Liver (tissue), 9 donors: ENCODE measurements around the gene TOX2. TPM values are rescaled to one million over a fixed set of nuclear protein-coding genes. Genes with fewer than 3 reads are reported as not detected.

ENCODE experiments used
- DNase-seq: peaks from one replicate; pipeline ENCODE4 v3.0.0-alpha.2; 2017; ENCODE audit warnings: low spot score
- H3K27ac ChIP-seq, 2 donors: one replicate each; pipeline ENCODE4 v1.7.0; 2013; ENCODE audit warnings: inconsistent platforms in 2 of 2, low read length in 2 of 2, control low read depth in 1 of 2, low read depth in 1 of 2, mild to moderate bottlenecking in 1 of 2
- H3K27me3 ChIP-seq, 4 donors: one replicate each; pipeline versions ENCODE4 v1.6.1 to v1.7.0; 2013; ENCODE audit warnings: low read length in 3 of 4, inconsistent platforms in 1 of 4, mild to moderate bottlenecking in 1 of 4, moderate library complexity in 1 of 4; ENCODE audit not compliant: control insufficient read depth in 4 of 4, insufficient read depth in 4 of 4
- H3K36me3 ChIP-seq, 4 donors: one replicate each; pipeline versions ENCODE4 v1.6.1 to v1.7.0; 2013; ENCODE audit warnings: low read length in 3 of 4, mild to moderate bottlenecking in 3 of 4, low read depth in 1 of 4, moderate library complexity in 1 of 4; ENCODE audit not compliant: control insufficient read depth in 4 of 4, insufficient read depth in 3 of 4
- H3K4me1 ChIP-seq, 4 donors: one replicate each; pipeline versions ENCODE4 v1.6.1 to v1.7.0; 2013; ENCODE audit warnings: low read length in 3 of 4, mild to moderate bottlenecking in 3 of 4, moderate library complexity in 1 of 4; ENCODE audit not compliant: control insufficient read depth in 4 of 4, insufficient read depth in 4 of 4
- H3K4me3 ChIP-seq, 3 donors: one replicate each; pipeline versions ENCODE4 v1.6.1 to v1.7.0; 2013; ENCODE audit warnings: low read length in 3 of 3, control low read depth in 1 of 3, low read depth in 1 of 3, mild to moderate bottlenecking in 1 of 3
- H3K9ac ChIP-seq, 2 donors: one replicate each; pipeline ENCODE4 v1.7.0; 2013; ENCODE audit warnings: low read length in 2 of 2, mild to moderate bottlenecking in 2 of 2, moderate library complexity in 2 of 2, control low read depth in 1 of 2, low read depth in 1 of 2
- H3K9me3 ChIP-seq, 4 donors: one replicate each; pipeline versions ENCODE4 v1.6.1 to v1.7.0; 2013; ENCODE audit warnings: low read length in 3 of 4; ENCODE audit not compliant: control insufficient read depth in 4 of 4
- EGR1 ChIP-seq, 2 donors: IDR thresholded peaks; 2 replicates each; pipeline ENCODE4 v1.6.1; 2016 to 2018; ENCODE audit warnings: antibody characterized with exemption in 2 of 2, low read depth in 2 of 2
- FOXA1 ChIP-seq: IDR thresholded peaks from 2 replicates; pipeline ENCODE4 v1.6.1; 2016; ENCODE audit warnings: antibody characterized with exemption
- FOXA2 ChIP-seq: IDR thresholded peaks from 2 replicates; pipeline ENCODE4 v1.6.1; 2016; ENCODE audit warnings: antibody characterized with exemption
- GABPA ChIP-seq, 2 donors: IDR thresholded peaks in 1 of 2; conservative IDR thresholded peaks in 1 of 2; 2 replicates each; pipeline ENCODE4 v1.6.1; 2016; ENCODE audit warnings: antibody characterized with exemption in 2 of 2, mild to moderate bottlenecking in 1 of 2, moderate library complexity in 1 of 2
- HNF4A ChIP-seq, 2 donors: conservative IDR thresholded peaks; 2 replicates each; pipeline ENCODE4 v1.6.1; 2016; ENCODE audit warnings: antibody characterized with exemption in 2 of 2, mild to moderate bottlenecking in 2 of 2
- HNF4G ChIP-seq: IDR thresholded peaks from 2 replicates; pipeline ENCODE4 v1.6.1; 2016; ENCODE audit warnings: antibody characterized with exemption
- NR2F2 ChIP-seq: IDR thresholded peaks from 2 replicates; pipeline ENCODE4 v1.6.1; 2016; ENCODE audit warnings: antibody characterized with exemption
- RAD21 ChIP-seq, 2 donors: IDR thresholded peaks; 2 replicates each; pipeline ENCODE4 v1.6.1; 2016; ENCODE audit warnings: antibody characterized with exemption in 2 of 2, mild to moderate bottlenecking in 2 of 2
- RXRA ChIP-seq, 2 donors: IDR thresholded peaks; 2 replicates each; pipeline ENCODE4 v1.6.1; 2017 to 2018; ENCODE audit warnings: antibody characterized with exemption in 2 of 2, mild to moderate bottlenecking in 1 of 2
- TAF1 ChIP-seq: conservative IDR thresholded peaks from 2 replicates; pipeline ENCODE4 v1.6.1; 2016; ENCODE audit warnings: antibody characterized with exemption, mild to moderate bottlenecking
- YY1 ChIP-seq: IDR thresholded peaks from 2 replicates; pipeline ENCODE4 v1.6.1; 2016; ENCODE audit warnings: antibody characterized with exemption, mild to moderate bottlenecking
- WGBS: extraction: QIAGEN DNeasy Blood & Tissue Kit; methylation state at CpG from one replicate; pipeline ENCODE4 v1.1.7; 2013; 5-methylcytosine and 5-hydroxymethylcytosine counted together
- polyA plus RNA-seq, 2 donors: library from polyadenylated mRNA; stranded (reverse) in 1 of 2; unstranded in 1 of 2; fragments of 200-250 nt in 1 of 2; fragments of >200 nt in 1 of 2; fragmentation: Nextera tagmentation in 1 of 2; extraction: Ambion mirVana in 1 of 2; gene quantifications; one replicate each; pipeline versions ENCODE4 v1.2.1 to v1.2.3, GENCODE V29; 2013 to 2015
- total RNA-seq, 2 donors: library from RNA; depleted of rRNA; stranded (reverse); fragments of >200 nt; gene quantifications; one replicate each; pipeline ENCODE4 v1.2.3, GENCODE V29; 2014
- TF ChIP-seq, protein P1 (sequence below): IDR thresholded peaks from 2 replicates; pipeline ENCODE4 v1.6.1; 2016; ENCODE audit warnings: antibody characterized with exemption
- TF ChIP-seq, protein P2 (sequence below): IDR thresholded peaks from 2 replicates; pipeline ENCODE4 v1.6.1; 2016; ENCODE audit warnings: antibody characterized with exemption
- TF ChIP-seq, protein P3 (sequence below): IDR thresholded peaks from 2 replicates; pipeline ENCODE4 v1.6.1; 2016; ENCODE audit warnings: antibody characterized with exemption
- TF ChIP-seq, protein P4 (sequence below): IDR thresholded peaks from 2 replicates; pipeline ENCODE4 v1.6.1; 2016; ENCODE audit warnings: antibody characterized with exemption, mild to moderate bottlenecking
- donor health status: healthy.
- donor health status: healthy.
- donor health status: healthy.
- donor health status: healthy.
- donor health status: healthy.

TOX2 gene
- total and polyA plus RNA-seq, 4 donors: 0.33 to 2.7 (median 1.4) TPM

DNA sequence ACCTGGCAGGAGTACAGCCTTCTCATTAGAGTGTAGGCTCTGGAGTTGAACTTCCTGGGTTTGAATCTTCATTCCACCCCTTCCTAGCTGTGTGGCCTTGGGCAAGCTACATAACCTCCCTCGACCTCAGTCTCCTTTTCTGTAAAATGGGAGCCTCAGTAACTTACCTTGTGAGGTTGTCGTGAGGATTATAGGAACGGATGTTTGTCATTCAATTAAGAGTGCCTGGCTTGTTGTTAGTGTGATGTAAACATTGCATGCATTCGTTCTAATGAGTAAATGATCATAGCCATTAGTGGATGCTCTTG, 45.2 kb downstream of the TOX2 start:
- H3K4me1 ChIP-seq: peaks cover 19 to 58% (median 38%) of the 10 kb centered on the region in 4 donors
- H3K9me3 ChIP-seq: no peaks in the 10 kb centered on the region
- no peak for DNase-seq
- TF ChIP-seq RXRA (IDR thresholded peaks at IDR 0.05) (no peak), GABPA (IDR thresholded peaks at IDR 0.05 in 1 of 2, conservative IDR thresholded peaks at IDR 0.05 in 1 of 2) (no peak), HNF4A (conservative IDR thresholded peaks at IDR 0.05) (no peak), FOXA1 (no peak), RAD21 (IDR thresholded peaks at IDR 0.05) (no peak)
- no peaks in the 10 kb centered on the region for H3K27me3 ChIP-seq
- H3K36me3 ChIP-seq: no peaks in the 10 kb centered on the region
- H3K9ac ChIP-seq: no peak overlapping the region
- no peak overlapping the region for H3K4me3 ChIP-seq
- 71% methylated on average over 4 of the region's 4 CpGs for WGBS
- H3K27ac ChIP-seq: peak overlapping the region; percentile 66 to 72

DNA sequence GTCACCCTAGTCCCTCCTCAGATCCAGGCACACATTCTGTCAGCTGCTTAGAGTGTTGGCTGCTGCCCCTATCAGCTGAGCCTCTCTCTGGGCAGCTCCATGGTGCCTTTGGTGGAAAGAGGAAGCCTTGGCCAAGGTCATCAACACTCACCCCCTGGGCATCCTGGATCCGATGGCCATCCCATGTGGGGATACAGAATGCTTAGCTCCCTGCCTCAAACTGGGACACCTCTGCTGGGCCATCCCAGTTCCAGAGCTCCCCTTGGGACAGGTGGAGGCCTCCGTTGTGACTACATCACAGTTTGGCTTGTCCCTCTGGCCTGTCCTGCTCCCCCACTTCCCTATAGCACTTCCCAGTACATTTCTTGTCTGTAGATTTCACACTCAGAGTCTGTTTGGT, 45.6 kb downstream of the TOX2 start:
- no peaks in the 10 kb centered on the region for H3K9me3 ChIP-seq
- H3K27me3 ChIP-seq: no peaks in the 10 kb centered on the region
- DNase-seq: no peak
- TF ChIP-seq RXRA (IDR thresholded peaks at IDR 0.05): no peak
- 92% methylated on average over 2 of the region's 2 CpGs for WGBS
- H3K4me1 ChIP-seq: peaks cover 19 to 55% (median 35%) of the 10 kb centered on the region in 4 donors
- no peak overlapping the region for H3K4me3 ChIP-seq
- no peaks in the 10 kb centered on the region for H3K36me3 ChIP-seq
- H3K27ac ChIP-seq: no peak overlapping the region
- no peak overlapping the region for H3K9ac ChIP-seq

DNA sequence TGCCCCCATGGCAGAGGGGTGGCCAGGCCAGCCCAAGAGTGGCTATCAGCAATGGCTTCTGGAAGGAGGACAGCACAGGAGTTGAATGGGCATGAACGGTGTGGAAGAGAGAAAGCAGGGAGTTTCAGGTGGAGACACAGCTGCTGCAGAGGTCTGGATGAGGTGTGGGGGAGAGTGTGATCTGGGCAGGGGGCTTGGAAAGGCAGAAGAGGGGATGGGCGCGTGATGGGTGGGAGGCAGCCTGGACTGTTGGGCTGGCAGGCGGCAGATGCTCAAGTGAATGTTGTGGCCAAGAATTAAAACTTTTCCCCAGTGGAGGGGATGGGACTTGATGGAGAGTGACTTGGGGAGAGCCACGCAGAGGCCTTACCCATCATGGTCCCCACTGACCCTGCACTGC, 46.5 kb downstream of the TOX2 start:
- H3K27me3 ChIP-seq: no peaks in the 10 kb centered on the region
- no peak overlapping the region for H3K9ac ChIP-seq
- no peak for DNase-seq
- WGBS: 99% methylated on average over 5 of the region's 5 CpGs
- H3K9me3 ChIP-seq: no peaks in the 10 kb centered on the region
- H3K36me3 ChIP-seq: no peaks in the 10 kb centered on the region
- H3K27ac ChIP-seq: no peak overlapping the region
- TF ChIP-seq HNF4A (conservative IDR thresholded peaks at IDR 0.05) (no peak), TAF1 (no peak), GABPA (IDR thresholded peaks at IDR 0.05 in 1 of 2, conservative IDR thresholded peaks at IDR 0.05 in 1 of 2) (no peak), FOXA2 (no peak), NR2F2 (no peak), YY1 (no peak), RAD21 (IDR thresholded peaks at IDR 0.05) (no peak), RXRA (IDR thresholded peaks at IDR 0.05) (no peak), FOXA1 (no peak), HNF4G (no peak), EGR1 (IDR thresholded peaks at IDR 0.05; ENCODE audit: low read depth in 2 of 2) (no peak)
- TF ChIP-seq, protein P1, sequence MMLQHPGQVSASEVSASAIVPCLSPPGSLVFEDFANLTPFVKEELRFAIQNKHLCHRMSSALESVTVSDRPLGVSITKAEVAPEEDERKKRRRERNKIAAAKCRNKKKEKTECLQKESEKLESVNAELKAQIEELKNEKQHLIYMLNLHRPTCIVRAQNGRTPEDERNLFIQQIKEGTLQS: no peak
- TF ChIP-seq, protein P2, sequence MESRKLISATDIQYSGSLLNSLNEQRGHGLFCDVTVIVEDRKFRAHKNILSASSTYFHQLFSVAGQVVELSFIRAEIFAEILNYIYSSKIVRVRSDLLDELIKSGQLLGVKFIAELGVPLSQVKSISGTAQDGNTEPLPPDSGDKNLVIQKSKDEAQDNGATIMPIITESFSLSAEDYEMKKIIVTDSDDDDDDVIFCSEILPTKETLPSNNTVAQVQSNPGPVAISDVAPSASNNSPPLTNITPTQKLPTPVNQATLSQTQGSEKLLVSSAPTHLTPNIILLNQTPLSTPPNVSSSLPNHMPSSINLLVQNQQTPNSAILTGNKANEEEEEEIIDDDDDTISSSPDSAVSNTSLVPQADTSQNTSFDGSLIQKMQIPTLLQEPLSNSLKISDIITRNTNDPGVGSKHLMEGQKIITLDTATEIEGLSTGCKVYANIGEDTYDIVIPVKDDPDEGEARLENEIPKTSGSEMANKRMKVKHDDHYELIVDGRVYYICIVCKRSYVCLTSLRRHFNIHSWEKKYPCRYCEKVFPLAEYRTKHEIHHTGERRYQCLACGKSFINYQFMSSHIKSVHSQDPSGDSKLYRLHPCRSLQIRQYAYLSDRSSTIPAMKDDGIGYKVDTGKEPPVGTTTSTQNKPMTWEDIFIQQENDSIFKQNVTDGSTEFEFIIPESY: no peak
- TF ChIP-seq, protein P3, sequence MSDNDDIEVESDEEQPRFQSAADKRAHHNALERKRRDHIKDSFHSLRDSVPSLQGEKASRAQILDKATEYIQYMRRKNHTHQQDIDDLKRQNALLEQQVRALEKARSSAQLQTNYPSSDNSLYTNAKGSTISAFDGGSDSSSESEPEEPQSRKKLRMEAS: no peak
- TF ChIP-seq, protein P4, sequence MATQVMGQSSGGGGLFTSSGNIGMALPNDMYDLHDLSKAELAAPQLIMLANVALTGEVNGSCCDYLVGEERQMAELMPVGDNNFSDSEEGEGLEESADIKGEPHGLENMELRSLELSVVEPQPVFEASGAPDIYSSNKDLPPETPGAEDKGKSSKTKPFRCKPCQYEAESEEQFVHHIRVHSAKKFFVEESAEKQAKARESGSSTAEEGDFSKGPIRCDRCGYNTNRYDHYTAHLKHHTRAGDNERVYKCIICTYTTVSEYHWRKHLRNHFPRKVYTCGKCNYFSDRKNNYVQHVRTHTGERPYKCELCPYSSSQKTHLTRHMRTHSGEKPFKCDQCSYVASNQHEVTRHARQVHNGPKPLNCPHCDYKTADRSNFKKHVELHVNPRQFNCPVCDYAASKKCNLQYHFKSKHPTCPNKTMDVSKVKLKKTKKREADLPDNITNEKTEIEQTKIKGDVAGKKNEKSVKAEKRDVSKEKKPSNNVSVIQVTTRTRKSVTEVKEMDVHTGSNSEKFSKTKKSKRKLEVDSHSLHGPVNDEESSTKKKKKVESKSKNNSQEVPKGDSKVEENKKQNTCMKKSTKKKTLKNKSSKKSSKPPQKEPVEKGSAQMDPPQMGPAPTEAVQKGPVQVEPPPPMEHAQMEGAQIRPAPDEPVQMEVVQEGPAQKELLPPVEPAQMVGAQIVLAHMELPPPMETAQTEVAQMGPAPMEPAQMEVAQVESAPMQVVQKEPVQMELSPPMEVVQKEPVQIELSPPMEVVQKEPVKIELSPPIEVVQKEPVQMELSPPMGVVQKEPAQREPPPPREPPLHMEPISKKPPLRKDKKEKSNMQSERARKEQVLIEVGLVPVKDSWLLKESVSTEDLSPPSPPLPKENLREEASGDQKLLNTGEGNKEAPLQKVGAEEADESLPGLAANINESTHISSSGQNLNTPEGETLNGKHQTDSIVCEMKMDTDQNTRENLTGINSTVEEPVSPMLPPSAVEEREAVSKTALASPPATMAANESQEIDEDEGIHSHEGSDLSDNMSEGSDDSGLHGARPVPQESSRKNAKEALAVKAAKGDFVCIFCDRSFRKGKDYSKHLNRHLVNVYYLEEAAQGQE: no peak
- H3K4me3 ChIP-seq: no peak overlapping the region
- H3K4me1 ChIP-seq: peaks cover 15 to 48% (median 31%) of the 10 kb centered on the region in 4 donors
